ENCODE data around the gene GRIA4. TPM values are rescaled to one million over a fixed set of nuclear protein-coding genes. Genes with fewer than 3 reads are reported as not detected.

The GRIA4 gene
- total and polyA plus RNA-seq, 2 of the 13 experiments (the other 11 are each of a cell fraction or from before 2014, with no cell fraction given): not detected

DNA sequence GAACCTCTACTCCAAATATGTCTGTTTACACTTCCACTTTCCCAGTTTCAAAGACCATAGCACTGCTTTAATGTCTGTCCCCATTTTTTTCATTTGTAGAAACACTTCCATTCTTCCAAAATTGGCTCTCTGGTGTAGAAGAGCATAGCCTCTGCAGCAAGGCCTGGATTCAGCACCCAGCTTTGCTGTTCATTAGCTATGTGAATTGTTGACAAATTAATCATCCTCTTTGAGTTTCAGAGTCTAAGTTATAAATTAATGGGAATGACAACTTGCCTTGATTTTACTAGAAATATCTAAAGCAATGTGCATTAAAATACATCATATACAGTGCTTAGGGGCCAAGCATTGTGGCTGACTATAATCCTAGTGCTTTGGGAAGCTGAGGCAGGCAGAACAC lies 22.4 kb downstream of the GRIA4 start:
- ChIA-PET POLR2A (no interaction called here), CTCF (ENCODE audit: low intra/inter-chr PET ratio, low total read pairs) (no interaction called here)
- no TSS peak for BruUV-seq (replicated peaks)
- Histone ChIP-seq H3K4me1 (ENCODE audit: insufficient read depth, low read length) (no peaks in the 10 kb centered on the region), H4K20me1 (ENCODE audit: insufficient read depth, low read length) (no peaks in the 10 kb centered on the region), H3K9ac (ENCODE audit: insufficient read depth, low read depth, low read length) (no peak overlapping the region), H3K79me2 (ENCODE audit: insufficient read depth, low read length) (no peaks in the 10 kb centered on the region), H3K9me3 (ENCODE audit: low read length) (no peaks in the 10 kb centered on the region), H3K36me3 (replicated peaks in 1 of 2; ENCODE audit: control insufficient read depth in 1 of 2, insufficient read depth in 2 of 2, low read length in 2 of 2) (no peaks in the 10 kb centered on the region), H3K4me3 (replicated peaks in 1 of 3; ENCODE audit: insufficient read depth in 1 of 3, low read depth in 2 of 3, low read length in 3 of 3) (no peak overlapping the region), H3K27ac (ENCODE audit: extremely low read length, insufficient read depth, low read length) (no peak overlapping the region), H2AFZ (ENCODE audit: low read length) (no peak overlapping the region), H3K4me2 (ENCODE audit: low read depth, low read length) (no peak overlapping the region), H3K27me3 (ENCODE audit: control insufficient read depth in 1 of 2, insufficient read depth in 2 of 2, low read length in 2 of 2) (no peaks in the 10 kb centered on the region)
- intact Hi-C loops (cut with micrococcal nuclease; ENCODE audit: unreplicated experiment) (no loop called here), in situ Hi-C loops (cut with HindIII; ENCODE audit: extremely low pct_ligation_motif_present, low pct_unique_long_range_greater_than_20kb) (no loop called here)
- FAIRE-seq (no peak), DNase-seq (ENCODE audit: low spot score) (no peak), ATAC-seq (no peak)
- no peak for TF ChIP-seq EHMT2 (IDR thresholded peaks at IDR 0.05; ENCODE audit: borderline replicate concordance, low read depth, low read length)
- TF ChIP-seq LBX2 (CRISPR knock-in tag; IDR thresholded peaks at IDR 0.05; ENCODE audit: borderline replicate concordance): no peak

DNA sequence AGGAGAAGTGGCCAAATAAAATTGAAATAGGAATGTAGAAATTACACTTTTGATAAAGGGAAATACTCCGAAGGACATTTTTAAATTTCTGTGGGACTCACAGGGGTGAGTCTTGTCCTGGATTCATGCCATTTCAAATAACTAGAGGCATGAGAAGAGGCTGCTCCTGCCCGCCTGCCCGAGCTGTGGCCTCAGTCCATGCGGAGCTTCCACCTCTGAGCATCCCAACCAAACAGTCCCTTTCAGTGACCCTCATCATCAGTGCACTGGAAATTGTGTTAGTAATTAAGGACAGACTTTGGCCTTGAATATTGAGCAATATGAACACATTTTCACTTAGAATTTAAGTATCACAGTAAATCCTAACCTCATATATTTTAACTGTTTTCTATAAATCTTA lies 25.6 kb downstream of the GRIA4 start:
- no peaks in the 10 kb centered on the region for H3K4me1 ChIP-seq (ENCODE audit: insufficient read depth, low read length)
- no TSS peak for BruUV-seq (replicated peaks)
- CTCF ChIA-PET (ENCODE audit: low intra/inter-chr PET ratio, low total read pairs): no interaction called here
- DNase-seq (ENCODE audit: low spot score): no peak
- H3K4me2 ChIP-seq (ENCODE audit: low read depth, low read length): no peak overlapping the region
- H3K79me2 ChIP-seq (ENCODE audit: insufficient read depth, low read length): no peaks in the 10 kb centered on the region
- POLR2A ChIA-PET: no interaction called here
- WGBS (ENCODE audit: low lambda C conversion rate): 0% methylated on average over 2 of the region's 4 CpGs
- TF ChIP-seq, protein P1, sequence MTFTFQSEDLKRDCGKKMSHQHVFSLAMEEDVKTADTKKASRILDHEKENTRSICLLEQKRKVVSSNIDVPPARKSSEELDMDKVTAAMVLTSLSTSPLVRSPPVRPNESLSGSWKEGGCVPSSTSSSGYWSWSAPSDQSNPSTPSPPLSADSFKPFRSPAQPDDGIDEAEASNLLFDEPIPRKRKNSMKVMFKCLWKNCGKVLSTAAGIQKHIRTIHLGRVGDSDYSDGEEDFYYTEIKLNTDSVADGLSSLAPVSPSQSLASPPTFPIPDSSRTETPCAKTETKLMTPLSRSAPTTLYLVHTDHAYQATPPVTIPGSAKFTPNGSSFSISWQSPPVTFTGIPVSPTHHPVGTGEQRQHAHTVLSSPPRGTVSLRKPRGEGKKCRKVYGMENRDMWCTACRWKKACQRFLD (CRISPR knock-in tag; IDR thresholded peaks at IDR 0.05; ENCODE audit: borderline replicate concordance): no peak
- TF ChIP-seq NR1H2 (CRISPR knock-in tag; IDR thresholded peaks at IDR 0.05; ENCODE audit: borderline replicate concordance, low read depth): no peak
- no peak for TF ChIP-seq TP53 (CRISPR knock-in tag; conservative IDR thresholded peaks at IDR 0.05)
- no peak overlapping the region for H2AFZ ChIP-seq (ENCODE audit: low read length)
- intact Hi-C loops (cut with micrococcal nuclease; ENCODE audit: unreplicated experiment) (no loop called here), in situ Hi-C loops (cut with HindIII; ENCODE audit: extremely low pct_ligation_motif_present, low pct_unique_long_range_greater_than_20kb) (no loop called here)
- H3K27ac ChIP-seq (ENCODE audit: extremely low read length, insufficient read depth, low read length): no peak overlapping the region
- no peaks in the 10 kb centered on the region for H3K36me3 ChIP-seq (replicated peaks in 1 of 2; ENCODE audit: control insufficient read depth in 1 of 2, insufficient read depth in 2 of 2, low read length in 2 of 2)
- no peak overlapping the region for H3K4me3 ChIP-seq (replicated peaks in 1 of 3; ENCODE audit: insufficient read depth in 1 of 3, low read depth in 2 of 3, low read length in 3 of 3)
- FAIRE-seq: no peak
- no peak for ATAC-seq
- no peak overlapping the region for H3K9ac ChIP-seq (ENCODE audit: insufficient read depth, low read depth, low read length)
- no peaks in the 10 kb centered on the region for H3K9me3 ChIP-seq (ENCODE audit: low read length)
- H4K20me1 ChIP-seq (ENCODE audit: insufficient read depth, low read length): no peaks in the 10 kb centered on the region
- H3K27me3 ChIP-seq (ENCODE audit: control insufficient read depth in 1 of 2, insufficient read depth in 2 of 2, low read length in 2 of 2): no peaks in the 10 kb centered on the region
